ENCODE results near the gene SCN1B.
"Not testable (repeated sequence)": the region's sequence is repeated elsewhere in the genome, so short reads cannot be mapped to it uniquely, and the experiment has no call there.

Gene SCN1B

GRCh38 chr19:35019144-35019543 is 11.1 kb upstream of the SCN1B start:
- no peak for DNase-seq

GRCh38 chr19:35021016-35021415 is 9.3 kb upstream of the SCN1B start:
- DNase-seq, result no peak

GRCh38 chr19:35021596-35021995 is 8.7 kb upstream of the SCN1B start:
- DNase-seq, result no peak

GRCh38 chr19:35022460-35022859 is 7.8 kb upstream of the SCN1B start:
- DNase-seq, result no peak

GRCh38 chr19:35023428-35023827 is 6.8 kb upstream of the SCN1B start:
- DNase-seq, result no peak

GRCh38 chr19:35024095-35024494 is 6.2 kb upstream of the SCN1B start:
- DNase-seq, result no peak

- no peak for DNase-seq
These were observed 4.3 kb upstream of the SCN1B start for GRCh38 chr19:35025969-35026368.

GRCh38 chr19:35026418-35026817 is 3.9 kb upstream of the SCN1B start:
- DNase-seq, result no peak

- DNase-seq, result no peak
These were observed 3.3 kb upstream of the SCN1B start for GRCh38 chr19:35027009-35027408.

GRCh38 chr19:35027851-35028599 is 2.2 kb upstream of the SCN1B start:
- no peak for DNase-seq

- DNase-seq, result not testable (repeated sequence)
These were observed 1.7 kb upstream of the SCN1B start for GRCh38 chr19:35028600-35028885.

GRCh38 chr19:35029275-35029736 is 964 bp upstream of the SCN1B start:
- not testable (repeated sequence) for DNase-seq

- DNase-seq, result no peak
These were observed 473 bp upstream of the SCN1B start for GRCh38 chr19:35029737-35030256.

GRCh38 chr19:35031072-35031881 is 1.0 kb downstream of the SCN1B start:
- DNase-seq, result no peak

GRCh38 chr19:35032356-35032865 is 2.1 kb downstream of the SCN1B start:
- no peak for DNase-seq

- DNase-seq, result no peak
These were observed 3.1 kb downstream of the SCN1B start for GRCh38 chr19:35033067-35034004.

GRCh38 chr19:35034005-35034502 is 3.8 kb downstream of the SCN1B start:
- no peak for DNase-seq

- no peak for DNase-seq
These were observed 4.5 kb downstream of the SCN1B start for GRCh38 chr19:35034588-35035382.

GRCh38 chr19:35037716-35038622 is 7.7 kb downstream of the SCN1B start:
- DNase-seq, result no peak

All from activated CD4-positive, alpha-beta T cell treated with anti-CD3 and anti-CD28 coated beads, Interleukin-2, amount 50 U/mL, for 16 hours (primary cell).